Aorta (tissue), 5 donors: ENCODE measurements around the gene RPLP1. TPM values are rescaled to one million over a fixed set of nuclear protein-coding genes. Genes with fewer than 3 reads are reported as not detected.

Experiments used
- ATAC-seq: fragments of 200-7000 bp; cut with Tn5 transposase; one replicate; pipeline ENCODE4 v1.9.1; 2022; ENCODE audit warnings: moderate library complexity; ENCODE audit not compliant: low FRiP score
- DNase-seq, 2 donors: peaks; one replicate each; pipeline ENCODE4 v3.0.0-alpha.2; 2020
- H3K27ac ChIP-seq, 2 donors: one replicate each; pipeline ENCODE4 v1.5.1; 2013; ENCODE audit warnings: low read length in 2 of 2, mild to moderate bottlenecking in 2 of 2, moderate library complexity in 2 of 2, control low read depth in 1 of 2, inconsistent platforms in 1 of 2, low read depth in 1 of 2
- H3K27me3 ChIP-seq, 2 donors: one replicate each; pipeline ENCODE4 v1.6.1; 2013; ENCODE audit warnings: control low read depth in 1 of 2, low read length in 1 of 2, mild to moderate bottlenecking in 1 of 2, moderate library complexity in 1 of 2; ENCODE audit not compliant: insufficient read depth in 2 of 2, control insufficient read depth in 1 of 2
- H3K36me3 ChIP-seq, 2 donors: one replicate each; pipeline ENCODE4 v1.6.1; 2013; ENCODE audit warnings: control low read depth in 1 of 2, low read length in 1 of 2, mild to moderate bottlenecking in 1 of 2; ENCODE audit not compliant: insufficient read depth in 2 of 2, control insufficient read depth in 1 of 2
- H3K4me1 ChIP-seq, 2 donors: one replicate each; pipeline ENCODE4 v1.6.1; 2013; ENCODE audit warnings: low read length in 2 of 2, control low read depth in 1 of 2, mild to moderate bottlenecking in 1 of 2, moderate library complexity in 1 of 2; ENCODE audit not compliant: insufficient read depth in 2 of 2, control insufficient read depth in 1 of 2
- H3K4me3 ChIP-seq, 2 donors: one replicate each; pipeline ENCODE4 v1.5.1; 2013; ENCODE audit warnings: low read length in 2 of 2, control low read depth in 1 of 2, mild to moderate bottlenecking in 1 of 2
- H3K9me3 ChIP-seq: one replicate; pipeline ENCODE4 v1.6.1; 2013; ENCODE audit warnings: mild to moderate bottlenecking, low read length; ENCODE audit not compliant: control insufficient read depth
- WGBS, 2 donors: extraction: QIAGEN DNeasy Blood & Tissue Kit; methylation state at CpG; one replicate each; pipeline ENCODE4 v1.1.7; 2013; 5-methylcytosine and 5-hydroxymethylcytosine counted together
- intact Hi-C, 2 donors: fragments of 100-400 bp; cut with DNase I; formaldehyde crosslinking; loops; one replicate each; pipeline versions ENCODE4 v1.14.2 to v1.15.0; 2022
- polyA plus RNA-seq, 2 donors: library from polyadenylated mRNA; stranded (reverse); fragments of 200-250 nt; gene quantifications; one replicate each; pipeline ENCODE4 v1.2.3, GENCODE V29; 2013
- total RNA-seq, 2 donors: library from RNA; stranded (reverse); fragmentation: NEBNext Ultra II Directional; extraction: Animal tissue kit (Norgen Biotek cat#: 25700); gene quantifications; one replicate each; pipeline ENCODE4 v1.2.1, GENCODE V29; 2021
- donor health status: healthy with polysubstance abuse.
- donor health status: Bipolar disorder and iron deficiency.
- donor health status: DM: no; HTN: no; CAD: no.
- donor health status: DM: no; HTN: no; CAD: no.
- donor health status: DM: yes; HTN: yes; CAD: no.

Gene RPLP1
- total and polyA plus RNA-seq, 4 donors: 1,445 to 3,346 (median 2,122) TPM

- DNase-seq (peak; percentile 94 to 97), ATAC-seq (peak; percentile 95)
- H3K27me3 ChIP-seq: no peaks in the 10 kb centered on the region
- intact Hi-C loops: loop anchor here (2.0 kb wide), 1 partner anchor 39 kb away; the partner anchor contains the start of gene RPLP1 (in 2 of the 2)
- H3K4me1 ChIP-seq: peaks cover 2 to 8% of the 10 kb centered on the region in 2 donors
- H3K36me3 ChIP-seq: no peaks in the 10 kb centered on the region
- H3K4me3 ChIP-seq: peak within 1 kb of the TSS; percentile 80 to 82
- peak within 1 kb of the TSS; percentile 91 to 97 for H3K27ac ChIP-seq
- no peaks in the 10 kb centered on the region for H3K9me3 ChIP-seq
- WGBS, 2 donors: 1% methylated on average over 76 to 78 of the region's 78 CpGs
These were observed 38.6 kb upstream of the RPLP1 start, which contains the start of gene KIF23 for GRCh38 chr15:69413822-69414700. Gene KIF23 (plus strand): TSS chr15:69414349. CDS start chr15:69414466, 117 bp downstream.

DNA sequence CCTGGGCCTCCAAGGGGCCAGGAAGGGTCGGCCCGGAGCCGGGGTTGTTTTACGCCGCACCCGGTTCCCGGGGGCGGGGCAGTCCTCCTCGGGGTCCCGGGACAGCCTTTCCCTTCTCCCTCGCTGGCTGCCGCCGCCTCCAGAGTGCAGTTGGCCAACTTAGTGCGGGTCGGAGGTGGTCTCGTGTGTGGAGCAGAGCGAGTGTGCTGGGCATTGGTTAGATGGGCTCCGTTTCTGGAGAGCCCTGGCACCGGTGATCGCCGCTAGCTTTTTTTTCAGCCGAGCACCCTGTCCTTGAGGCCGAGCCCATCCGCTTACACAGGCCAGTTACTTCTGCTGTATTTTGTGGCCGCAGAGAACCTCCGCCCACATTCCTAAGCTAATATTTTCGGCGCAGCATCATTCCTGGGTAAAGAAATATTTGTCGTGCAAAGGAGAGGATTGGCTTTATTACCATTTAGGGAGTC, 37.9 kb upstream of the RPLP1 start:
- Histone ChIP-seq H3K27me3 (no peaks in the 10 kb centered on the region), H3K27ac (peak overlapping the region; percentile 91 to 97), H3K4me3 (peak overlapping the region; percentile 80 to 82), H3K36me3 (no peaks in the 10 kb centered on the region), H3K4me1 (peaks cover 2 to 8% of the 10 kb centered on the region in 2 donors), H3K9me3 (no peaks in the 10 kb centered on the region)
- 1% methylated on average over 27 to 29 of the region's 29 CpGs for WGBS, 2 donors
- DNase-seq (peak; percentile 72 to 84), ATAC-seq (peak; percentile 79)
- intact Hi-C loops: loop anchor here (2.0 kb wide), 1 partner anchor 38 kb away; the partner anchor contains the start of gene RPLP1 (in 2 of the 2)

DNA sequence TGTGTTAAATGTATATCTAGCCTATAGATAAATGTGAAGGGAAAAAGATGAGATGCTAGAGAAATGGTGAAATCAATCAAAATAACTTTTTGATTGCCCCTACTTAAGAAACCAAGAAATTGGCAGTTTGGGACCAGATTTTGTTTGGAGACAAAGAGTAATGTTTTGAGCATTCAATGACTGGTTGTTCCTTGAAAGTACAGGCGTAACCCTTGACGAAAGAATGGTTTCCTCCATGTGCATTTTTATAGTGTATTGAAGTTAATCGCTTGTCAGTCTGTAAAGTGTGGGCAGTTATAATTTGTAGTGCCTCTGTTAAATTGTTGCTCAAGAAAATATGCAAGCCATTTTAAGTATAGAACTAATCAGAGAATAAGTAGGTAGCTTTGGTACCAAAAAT, 37.2 kb upstream of the RPLP1 start:
- no peak for ATAC-seq
- Histone ChIP-seq H3K27ac (peak overlapping the region in 1 of 2 donors; percentile 85), H3K36me3 (no peaks in the 10 kb centered on the region), H3K9me3 (no peaks in the 10 kb centered on the region), H3K4me3 (no peak overlapping the region), H3K27me3 (no peaks in the 10 kb centered on the region), H3K4me1 (peaks cover 2 to 8% of the 10 kb centered on the region in 2 donors)
- 6 to 20% methylated on average over 3 of the region's 3 CpGs for WGBS, 2 donors
- no peak for DNase-seq
- intact Hi-C loops: loop anchor here (2.0 kb wide), 1 partner anchor 37 kb away; the partner anchor contains the start of gene RPLP1 (in 2 of the 2)

GRCh38 chr15:69417581-69417980, 35.0 kb upstream of the RPLP1 start:
- no peak for ATAC-seq
- no peaks in the 10 kb centered on the region for H3K9me3 ChIP-seq
- H3K27ac ChIP-seq: no peak overlapping the region
- no peaks in the 10 kb centered on the region for H3K36me3 ChIP-seq
- no peak for DNase-seq
- intact Hi-C loops: no loop called here
- peaks cover 2 to 5% of the 10 kb centered on the region in 2 donors for H3K4me1 ChIP-seq
- no peaks in the 10 kb centered on the region for H3K27me3 ChIP-seq
- H3K4me3 ChIP-seq: no peak overlapping the region

DNA sequence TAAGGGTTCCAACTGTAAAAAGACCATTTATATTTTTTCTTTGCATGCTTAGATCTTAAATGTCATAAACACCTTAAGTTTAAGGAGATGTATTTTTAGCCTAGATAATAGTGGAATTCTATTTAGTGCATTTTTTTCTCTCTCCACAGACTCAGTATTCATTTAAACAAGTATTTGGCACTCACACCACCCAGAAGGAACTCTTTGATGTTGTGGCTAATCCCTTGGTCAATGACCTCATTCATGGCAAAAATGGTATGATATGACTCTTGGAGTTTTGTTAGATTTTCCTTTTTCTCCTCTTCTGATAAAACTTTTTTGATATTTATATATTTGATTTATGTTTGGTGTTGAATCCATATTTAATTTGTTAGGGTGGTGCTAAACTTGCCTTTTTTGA, 31.1 kb upstream of the RPLP1 start:
- intact Hi-C loops: no loop called here
- H3K4me3 ChIP-seq: no peak overlapping the region
- no peak for DNase-seq
- peaks cover 0 to 1% of the 10 kb centered on the region in 2 donors for H3K36me3 ChIP-seq
- no peak for ATAC-seq
- H3K27me3 ChIP-seq: no peaks in the 10 kb centered on the region
- peaks cover 0 to under 1% of the 10 kb centered on the region in 2 donors for H3K4me1 ChIP-seq
- no peaks in the 10 kb centered on the region for H3K9me3 ChIP-seq
- H3K27ac ChIP-seq: no peak overlapping the region

- peaks cover 0 to 1% of the 10 kb centered on the region in 2 donors for H3K36me3 ChIP-seq
- no peaks in the 10 kb centered on the region for H3K9me3 ChIP-seq
- ATAC-seq (no peak), DNase-seq (no peak)
- no peaks in the 10 kb centered on the region for H3K4me1 ChIP-seq
- no peaks in the 10 kb centered on the region for H3K27me3 ChIP-seq
- H3K4me3 ChIP-seq: no peak overlapping the region
- H3K27ac ChIP-seq: no peak overlapping the region
- intact Hi-C loops: no loop called here
- 52 to 58% methylated on average over 4 of the region's 4 CpGs for WGBS, 2 donors
These were observed 30.2 kb upstream of the RPLP1 start for GRCh38 chr15:69422336-69422895.

GRCh38 chr15:69424001-69424400, 28.6 kb upstream of the RPLP1 start:
- intact Hi-C loops: no loop called here
- no peaks in the 10 kb centered on the region for H3K4me1 ChIP-seq
- ATAC-seq: no peak

GRCh38 chr15:69424748-69425413, 27.7 kb upstream of the RPLP1 start:
- Histone ChIP-seq H3K4me1 (no peaks in the 10 kb centered on the region), H3K27me3 (no peaks in the 10 kb centered on the region), H3K4me3 (no peak overlapping the region), H3K9me3 (no peaks in the 10 kb centered on the region), H3K36me3 (peaks cover 0 to 1% of the 10 kb centered on the region in 2 donors), H3K27ac (no peak overlapping the region)
- ATAC-seq (no peak), DNase-seq (no peak)
- intact Hi-C loops: no loop called here
- WGBS, 2 donors: 90 to 97% methylated on average over 1 of the region's 1 CpG

More at GRCh38 chr15:69424001-69424400, 28.6 kb upstream of the RPLP1 start:
- WGBS, 2 donors: 90 to 92% methylated on average over 2 of the region's 2 CpGs
- Histone ChIP-seq H3K27ac (no peak overlapping the region), H3K4me3 (no peak overlapping the region), H3K9me3 (no peaks in the 10 kb centered on the region), H3K36me3 (peaks cover 0 to 1% of the 10 kb centered on the region in 2 donors), H3K27me3 (no peaks in the 10 kb centered on the region)
- DNase-seq: no peak
